ENCODE data around the gene LEP. TPM values are rescaled to one million over a fixed set of nuclear protein-coding genes. Genes with fewer than 3 reads are reported as not detected.

LEP gene
- total and polyA plus RNA-seq, 8 donors: 0.05 to 0.12 TPM; not detected in 6

GRCh38 chr7:128266529-128266882, 25.4 kb downstream of the LEP start:
- H3K4me3 ChIP-seq: peak overlapping the region in 2 of 4 donors; percentile 1 to 11
- H3K9me3 ChIP-seq: no peaks in the 10 kb centered on the region
- peaks cover 28 to 48% (median 34%) of the 10 kb centered on the region in 4 donors for H3K4me1 ChIP-seq
- H3K27me3 ChIP-seq: peaks cover 0 to 17% (median 14%) of the 10 kb centered on the region in 3 donors
- no peak for TF ChIP-seq EP300 (IDR thresholded peaks at IDR 0.05)
- peak overlapping the region in 1 of 5 donors; percentile 73 for H3K27ac ChIP-seq
- 72 to 89% (median 82%) methylated on average over 1 of the region's 1 CpG for WGBS, 5 donors
- no peaks in the 10 kb centered on the region for H3K36me3 ChIP-seq
- DNase-seq: no peak
- intact Hi-C loops (cut with DNase I; ENCODE audit: low total_unique reads): no loop called here

- Histone ChIP-seq H3K9me3 (no peaks in the 10 kb centered on the region), H3K27ac (peak overlapping the region in 2 of 5 donors; percentile 33 to 73), H3K27me3 (peaks cover 0 to 22% (median 19%) of the 10 kb centered on the region in 3 donors), H3K4me3 (peak overlapping the region; percentile 1 to 19 (median 14)), H3K4me1 (peaks cover 29 to 54% (median 39%) of the 10 kb centered on the region in 4 donors), H3K36me3 (no peaks in the 10 kb centered on the region)
- 16 to 25% (median 23%) methylated on average over 16 of the region's 16 CpGs for WGBS, 5 donors
- DNase-seq: peak; percentile 61 to 82
- TF ChIP-seq EP300 (IDR thresholded peaks at IDR 0.05) (no peak), POLR2AphosphoS5 (IDR thresholded peaks at IDR 0.05) (no peak), POLR2A (IDR thresholded peaks at IDR 0.05) (no peak), CTCF (IDR thresholded peaks at IDR 0.05) (no peak)
- intact Hi-C loops (cut with DNase I; ENCODE audit: low total_unique reads): no loop called here
Measured at GRCh38 chr7:128266883-128267594, 26.0 kb downstream of the LEP start.

GRCh38 chr7:128267595-128267924, 26.5 kb downstream of the LEP start:
- H3K4me3 ChIP-seq: peak overlapping the region in 2 of 4 donors; percentile 11 to 18
- H3K36me3 ChIP-seq: no peaks in the 10 kb centered on the region
- DNase-seq: no peak
- TF ChIP-seq EP300 (IDR thresholded peaks at IDR 0.05) (no peak), CTCF (IDR thresholded peaks at IDR 0.05) (no peak), POLR2A (IDR thresholded peaks at IDR 0.05) (no peak), POLR2AphosphoS5 (IDR thresholded peaks at IDR 0.05) (no peak)
- H3K4me1 ChIP-seq: peaks cover 29 to 56% (median 42%) of the 10 kb centered on the region in 4 donors
- no peaks in the 10 kb centered on the region for H3K9me3 ChIP-seq
- intact Hi-C loops (cut with DNase I; ENCODE audit: low total_unique reads): no loop called here
- peak overlapping the region in 2 of 5 donors; percentile 33 to 73 for H3K27ac ChIP-seq
- WGBS, 5 donors: 64 to 84% (median 74%) methylated on average over 3 to 4 of the region's 4 CpGs
- peaks cover 0 to 26% (median 22%) of the 10 kb centered on the region in 3 donors for H3K27me3 ChIP-seq

GRCh38 chr7:128268233-128268632, 27.2 kb downstream of the LEP start:
- no peak overlapping the region for H3K4me3 ChIP-seq
- no peaks in the 10 kb centered on the region for H3K36me3 ChIP-seq
- no peaks in the 10 kb centered on the region for H3K9me3 ChIP-seq
- peaks cover 0 to 31% (median 22%) of the 10 kb centered on the region in 3 donors for H3K27me3 ChIP-seq
- 47 to 73% (median 55%) methylated on average over 2 of the region's 2 CpGs for WGBS, 5 donors
- intact Hi-C loops (cut with DNase I; ENCODE audit: low total_unique reads): no loop called here
- peaks cover 29 to 56% (median 42%) of the 10 kb centered on the region in 4 donors for H3K4me1 ChIP-seq
- DNase-seq: no peak
- no peak for TF ChIP-seq CTCF (IDR thresholded peaks at IDR 0.05)
- TF ChIP-seq POLR2AphosphoS5 (IDR thresholded peaks at IDR 0.05): no peak
- H3K27ac ChIP-seq: peak overlapping the region in 1 of 5 donors; percentile 73

GRCh38 chr7:128270826-128271272, 29.8 kb downstream of the LEP start:
- no peak overlapping the region for H3K27ac ChIP-seq
- H3K4me3 ChIP-seq: peak overlapping the region in 2 of 4 donors; percentile 40 to 49
- DNase-seq: peak in 1 of 2 donors; percentile 44
- H3K27me3 ChIP-seq: peaks cover 0 to 33% (median 22%) of the 10 kb centered on the region in 3 donors
- H3K4me1 ChIP-seq: peaks cover 18 to 38% (median 33%) of the 10 kb centered on the region in 4 donors
- H3K9me3 ChIP-seq: no peaks in the 10 kb centered on the region
- WGBS, 5 donors: 15 to 49% (median 23%) methylated on average over 14 to 31 of the region's 31 CpGs
- no peaks in the 10 kb centered on the region for H3K36me3 ChIP-seq
- no peak for TF ChIP-seq POLR2AphosphoS5 (IDR thresholded peaks at IDR 0.05)
- TF ChIP-seq POLR2A (IDR thresholded peaks at IDR 0.05): no peak
- no peak for TF ChIP-seq CTCF (IDR thresholded peaks at IDR 0.05)
- no peak for TF ChIP-seq EP300 (IDR thresholded peaks at IDR 0.05)
- intact Hi-C loops (cut with DNase I; ENCODE audit: low total_unique reads): no loop called here
